Activated CD8-positive, alpha-beta T cell treated with anti-CD3 and anti-CD28 coated beads, Interleukin-2, amount 10 ng/mL, durations not matched to agents 7 days and 5 days (primary cell): ENCODE data around the gene NRIP3. TPM values are rescaled to one million over a fixed set of nuclear protein-coding genes. Genes with fewer than 3 reads are reported as not detected.

Experiments used
- total RNA-seq, 2 experiments: library from RNA; stranded (reverse); gene quantifications; one replicate each; pipeline ENCODE4 v1.2.3, GENCODE V29; 2021

NRIP3 gene
- total RNA-seq, 2 experiments from 2014 or later = 0.11 to 0.47 TPM

Other genes starting within 250 kb of the NRIP3 start
- 10 to 100 TPM; 26.8 to 27.2 TPM for gene AKIP1, start 92.8 kb downstream of the NRIP3 start, total RNA-seq
- not detected for gene C11orf16, start 71.1 kb downstream of the NRIP3 start, total RNA-seq
- not detected for gene ASCL3, start 61.0 kb downstream of the NRIP3 start, total RNA-seq
- 10 to 100 TPM; 28.9 to 30.9 TPM for gene TMEM9B, start 39.6 kb downstream of the NRIP3 start, total RNA-seq
- under 1 TPM in 1 of 2 experiments, not detected in 1; 0.65 TPM for gene SCUBE2, start 87.6 kb upstream of the NRIP3 start, total RNA-seq